ENCODE data around the gene VAV2.

DNA sequence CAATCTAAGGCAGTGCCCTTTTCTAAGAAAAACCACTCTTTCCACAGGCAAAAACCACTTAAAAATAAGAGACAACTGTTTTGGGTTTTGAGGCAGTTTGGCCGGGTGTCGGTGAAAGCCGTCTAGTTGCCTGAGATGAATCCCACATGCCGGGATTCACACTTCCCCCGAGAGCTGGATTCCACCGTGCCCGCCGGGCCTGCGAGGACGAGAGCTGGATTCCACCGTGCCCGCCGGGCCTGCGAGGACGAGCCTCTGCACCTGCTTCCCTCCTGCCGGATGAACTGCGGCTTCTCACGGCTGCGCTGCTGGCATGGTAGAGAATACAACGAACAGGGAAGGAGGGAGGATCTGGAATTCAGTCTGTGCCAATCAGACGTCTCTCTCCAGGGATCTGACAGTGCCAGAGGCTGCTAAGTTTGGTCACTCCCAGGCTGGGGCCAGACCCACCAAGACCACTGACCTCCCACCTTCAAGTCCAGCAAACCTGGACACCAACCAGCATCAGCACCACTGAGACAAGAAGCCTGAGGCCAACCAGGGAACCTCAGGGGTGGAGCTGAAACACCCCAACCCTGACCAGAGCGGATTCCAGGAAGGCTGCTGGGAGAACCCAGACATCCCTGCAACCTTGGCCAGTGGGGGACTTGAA is 23.0 kb downstream of the VAV2 start:
- TF ChIP-seq, protein P1, sequence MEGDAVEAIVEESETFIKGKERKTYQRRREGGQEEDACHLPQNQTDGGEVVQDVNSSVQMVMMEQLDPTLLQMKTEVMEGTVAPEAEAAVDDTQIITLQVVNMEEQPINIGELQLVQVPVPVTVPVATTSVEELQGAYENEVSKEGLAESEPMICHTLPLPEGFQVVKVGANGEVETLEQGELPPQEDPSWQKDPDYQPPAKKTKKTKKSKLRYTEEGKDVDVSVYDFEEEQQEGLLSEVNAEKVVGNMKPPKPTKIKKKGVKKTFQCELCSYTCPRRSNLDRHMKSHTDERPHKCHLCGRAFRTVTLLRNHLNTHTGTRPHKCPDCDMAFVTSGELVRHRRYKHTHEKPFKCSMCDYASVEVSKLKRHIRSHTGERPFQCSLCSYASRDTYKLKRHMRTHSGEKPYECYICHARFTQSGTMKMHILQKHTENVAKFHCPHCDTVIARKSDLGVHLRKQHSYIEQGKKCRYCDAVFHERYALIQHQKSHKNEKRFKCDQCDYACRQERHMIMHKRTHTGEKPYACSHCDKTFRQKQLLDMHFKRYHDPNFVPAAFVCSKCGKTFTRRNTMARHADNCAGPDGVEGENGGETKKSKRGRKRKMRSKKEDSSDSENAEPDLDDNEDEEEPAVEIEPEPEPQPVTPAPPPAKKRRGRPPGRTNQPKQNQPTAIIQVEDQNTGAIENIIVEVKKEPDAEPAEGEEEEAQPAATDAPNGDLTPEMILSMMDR (IDR thresholded peaks at IDR 0.05), result no peak
- TF ChIP-seq POLR2A (IDR thresholded peaks at IDR 0.05), result no peak

Data from adrenal gland (tissue), 5 donors.